Mucosa of descending colon (tissue), 3 donors: ENCODE results near the gene ZFPM1. TPM values are rescaled to one million over a fixed set of nuclear protein-coding genes. Genes with fewer than 3 reads are reported as not detected.

Experiments used
- ATAC-seq: fragments of 200-7000 bp; cut with Tn5 transposase; one replicate; pipeline ENCODE4 v1.9.1; 2020; ENCODE audit warnings: mild to moderate bottlenecking, moderate library complexity
- DNase-seq, 3 donors: peaks; one replicate each; pipeline ENCODE4 v3.0.0-alpha.2; 2020
- H3K36me3 ChIP-seq: fragments of 200-600 bp; one replicate; pipeline ENCODE4 v1.8.0; 2021; ENCODE audit warnings: low read depth, mild to moderate bottlenecking
- H3K4me1 ChIP-seq: fragments of 200-600 bp; one replicate; pipeline ENCODE4 v1.8.0; 2021; ENCODE audit warnings: low read depth, mild to moderate bottlenecking
- H3K4me3 ChIP-seq: fragments of 200-600 bp; one replicate; pipeline ENCODE4 v1.8.0; 2021; ENCODE audit warnings: mild to moderate bottlenecking
- H3K9me3 ChIP-seq: fragments of 200-600 bp; one replicate; pipeline ENCODE4 v1.8.0; 2021; ENCODE audit warnings: mild to moderate bottlenecking
- intact Hi-C, 2 donors: fragments of 100-400 bp; cut with DNase I in 1 of 2; cut with micrococcal nuclease in 1 of 2; formaldehyde crosslinking; loops; one replicate each; pipeline versions ENCODE4 v1.11.0 to v1.11.1; 2022; cut with DNase I, micrococcal nuclease
- total RNA-seq, 3 donors: library from RNA; stranded (reverse); fragmentation: NEBNext Ultra II Directional in 2 of 3; extraction: Animal tissue kit (Norgen Biotek cat#: 25700) in 2 of 3; gene quantifications; one replicate each; pipeline versions ENCODE4 v1.2.1 to v1.2.4, GENCODE V29; 2021 to 2023
- TF ChIP-seq, protein P1 (sequence below): fragments of 200-600 bp; IDR thresholded peaks from one replicate; pipeline ENCODE4 v1.8.0; 2022; ENCODE audit warnings: antibody characterized with exemption, mild to moderate bottlenecking
- donor health status: DM: no; HTN: no; CAD: no; lungs with moderate emphysema.
- donor health status: DM: no; HTN: no; CAD: no.
- donor health status: DM: no; HTN: yes; CAD: no.

The ZFPM1 gene
- total RNA-seq, 3 donors from 2014 or later, result 5.2 to 10.3 (median 7.2) TPM

DNA sequence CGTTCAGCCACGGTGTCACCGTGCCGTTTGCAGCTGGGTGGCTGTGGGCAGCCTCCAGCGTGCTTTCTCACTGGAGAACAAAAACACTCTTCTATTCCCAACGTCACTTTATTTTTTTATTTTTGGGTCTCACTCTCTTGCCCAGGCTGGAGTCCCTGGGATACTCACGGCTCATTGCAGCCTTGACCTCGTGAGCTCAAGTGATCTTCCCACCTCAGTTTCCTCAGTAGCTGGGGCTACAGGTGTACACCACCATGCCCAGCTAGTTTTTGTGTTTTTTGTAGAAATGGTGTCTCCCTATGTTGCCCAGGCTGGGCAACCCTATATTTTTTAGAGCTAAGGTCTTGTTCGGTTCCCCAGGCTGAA is 82.8 kb downstream of the ZFPM1 start:
- no peaks in the 10 kb centered on the region for H3K36me3 ChIP-seq
- DNase-seq, result no peak
- TF ChIP-seq, protein P1, sequence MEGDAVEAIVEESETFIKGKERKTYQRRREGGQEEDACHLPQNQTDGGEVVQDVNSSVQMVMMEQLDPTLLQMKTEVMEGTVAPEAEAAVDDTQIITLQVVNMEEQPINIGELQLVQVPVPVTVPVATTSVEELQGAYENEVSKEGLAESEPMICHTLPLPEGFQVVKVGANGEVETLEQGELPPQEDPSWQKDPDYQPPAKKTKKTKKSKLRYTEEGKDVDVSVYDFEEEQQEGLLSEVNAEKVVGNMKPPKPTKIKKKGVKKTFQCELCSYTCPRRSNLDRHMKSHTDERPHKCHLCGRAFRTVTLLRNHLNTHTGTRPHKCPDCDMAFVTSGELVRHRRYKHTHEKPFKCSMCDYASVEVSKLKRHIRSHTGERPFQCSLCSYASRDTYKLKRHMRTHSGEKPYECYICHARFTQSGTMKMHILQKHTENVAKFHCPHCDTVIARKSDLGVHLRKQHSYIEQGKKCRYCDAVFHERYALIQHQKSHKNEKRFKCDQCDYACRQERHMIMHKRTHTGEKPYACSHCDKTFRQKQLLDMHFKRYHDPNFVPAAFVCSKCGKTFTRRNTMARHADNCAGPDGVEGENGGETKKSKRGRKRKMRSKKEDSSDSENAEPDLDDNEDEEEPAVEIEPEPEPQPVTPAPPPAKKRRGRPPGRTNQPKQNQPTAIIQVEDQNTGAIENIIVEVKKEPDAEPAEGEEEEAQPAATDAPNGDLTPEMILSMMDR, result no peak
- intact Hi-C loops, result no loop called here
- no peaks in the 10 kb centered on the region for H3K9me3 ChIP-seq
- H3K4me1 ChIP-seq, result peaks cover 9% of the 10 kb centered on the region
- ATAC-seq, result no peak
- H3K4me3 ChIP-seq, result no peak overlapping the region

DNA sequence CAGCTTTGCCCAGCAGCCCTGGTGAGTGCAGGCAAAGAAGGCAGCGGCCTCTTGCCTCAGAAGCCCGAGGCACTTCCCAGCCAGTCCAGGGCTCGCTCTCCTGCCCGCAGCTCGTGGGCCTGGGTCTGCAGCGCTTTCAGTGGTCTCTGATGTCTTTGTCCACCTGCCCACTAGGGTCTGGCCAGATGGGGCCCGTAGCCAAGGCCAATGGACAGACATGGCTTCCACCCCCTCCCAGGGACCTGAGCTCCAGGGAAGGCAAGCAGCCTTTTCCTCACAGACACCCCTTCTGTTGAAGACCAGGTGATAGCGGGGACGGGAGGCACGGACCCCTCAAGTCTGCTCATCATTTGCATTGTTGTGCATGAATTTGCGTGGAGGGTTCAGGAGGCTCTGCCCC is 83.4 kb downstream of the ZFPM1 start:
- H3K36me3 ChIP-seq, result no peaks in the 10 kb centered on the region
- intact Hi-C loops, result no loop called here
- no peak overlapping the region for H3K4me3 ChIP-seq
- peaks cover 9% of the 10 kb centered on the region for H3K4me1 ChIP-seq
- TF ChIP-seq, protein P1, result no peak
- DNase-seq, result no peak
- no peaks in the 10 kb centered on the region for H3K9me3 ChIP-seq
- no peak for ATAC-seq

DNA sequence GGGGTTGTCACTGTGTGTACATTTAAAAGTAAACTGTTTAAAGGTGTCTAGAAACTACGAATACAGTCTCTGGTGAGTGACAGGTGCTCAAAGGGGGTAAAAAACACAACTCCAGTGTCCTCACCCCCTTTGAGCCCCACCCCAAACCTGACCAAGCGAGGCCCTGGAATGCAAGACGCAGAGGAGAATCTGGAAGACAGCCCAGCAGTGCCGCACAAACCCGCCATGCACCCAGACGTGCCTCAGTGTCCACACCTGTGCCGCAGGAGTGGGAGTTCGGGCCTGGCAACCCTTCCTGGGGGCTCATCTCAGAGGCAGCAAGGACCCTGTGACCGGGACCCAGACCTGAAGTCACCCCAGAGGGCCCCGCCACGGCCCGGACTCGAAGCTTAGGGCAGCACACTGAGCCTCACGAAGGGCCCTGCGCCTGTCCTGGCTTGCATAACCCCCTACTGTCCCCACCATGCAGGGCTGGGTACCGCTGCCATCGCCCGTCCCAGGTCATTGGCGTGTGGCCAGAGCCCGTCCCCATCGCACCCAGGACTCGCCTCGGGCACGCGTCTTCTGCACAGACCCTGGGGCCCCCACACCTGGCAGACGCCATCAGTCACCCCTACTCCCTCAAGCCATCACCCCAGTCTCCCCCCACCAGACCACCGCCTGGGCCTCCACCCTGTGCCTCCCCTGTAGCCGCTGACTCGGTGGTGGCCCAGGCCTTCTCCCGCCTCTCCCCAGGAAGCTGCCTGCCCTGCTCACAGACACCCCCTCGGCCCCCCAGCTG is 84.1 kb downstream of the ZFPM1 start:
- ATAC-seq (no peak), DNase-seq (no peak)
- intact Hi-C loops, result no loop called here
- Histone ChIP-seq H3K4me1 (peaks cover 9% of the 10 kb centered on the region), H3K9me3 (peaks cover under 1% of the 10 kb centered on the region), H3K4me3 (no peak overlapping the region), H3K36me3 (no peaks in the 10 kb centered on the region)
- TF ChIP-seq, protein P1, result no peak

DNA sequence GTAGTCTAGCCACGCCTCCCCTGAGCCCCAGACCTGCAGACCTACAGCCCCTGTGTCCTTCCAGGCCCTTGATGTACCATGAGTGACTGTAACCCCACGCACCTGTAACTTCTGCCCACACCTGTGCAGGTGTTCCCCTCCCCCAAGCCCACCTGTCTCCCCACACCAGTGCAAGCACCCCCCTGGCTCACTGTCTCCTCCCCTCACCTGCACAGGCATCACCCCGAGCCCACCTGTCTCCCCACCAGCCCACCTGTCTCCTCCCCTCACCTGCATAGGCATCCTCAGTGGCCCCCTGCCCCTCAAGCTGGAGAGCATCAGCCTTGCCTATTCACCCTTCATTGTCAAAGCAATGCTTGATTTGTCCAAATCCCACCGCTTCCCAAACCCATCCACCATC is 84.8 kb downstream of the ZFPM1 start:
- peaks cover 7% of the 10 kb centered on the region for H3K9me3 ChIP-seq
- no peaks in the 10 kb centered on the region for H3K36me3 ChIP-seq
- TF ChIP-seq, protein P1, result no peak
- no peak overlapping the region for H3K4me3 ChIP-seq
- ATAC-seq (no peak), DNase-seq (no peak)
- intact Hi-C loops, result no loop called here
- peaks cover 9% of the 10 kb centered on the region for H3K4me1 ChIP-seq

DNA sequence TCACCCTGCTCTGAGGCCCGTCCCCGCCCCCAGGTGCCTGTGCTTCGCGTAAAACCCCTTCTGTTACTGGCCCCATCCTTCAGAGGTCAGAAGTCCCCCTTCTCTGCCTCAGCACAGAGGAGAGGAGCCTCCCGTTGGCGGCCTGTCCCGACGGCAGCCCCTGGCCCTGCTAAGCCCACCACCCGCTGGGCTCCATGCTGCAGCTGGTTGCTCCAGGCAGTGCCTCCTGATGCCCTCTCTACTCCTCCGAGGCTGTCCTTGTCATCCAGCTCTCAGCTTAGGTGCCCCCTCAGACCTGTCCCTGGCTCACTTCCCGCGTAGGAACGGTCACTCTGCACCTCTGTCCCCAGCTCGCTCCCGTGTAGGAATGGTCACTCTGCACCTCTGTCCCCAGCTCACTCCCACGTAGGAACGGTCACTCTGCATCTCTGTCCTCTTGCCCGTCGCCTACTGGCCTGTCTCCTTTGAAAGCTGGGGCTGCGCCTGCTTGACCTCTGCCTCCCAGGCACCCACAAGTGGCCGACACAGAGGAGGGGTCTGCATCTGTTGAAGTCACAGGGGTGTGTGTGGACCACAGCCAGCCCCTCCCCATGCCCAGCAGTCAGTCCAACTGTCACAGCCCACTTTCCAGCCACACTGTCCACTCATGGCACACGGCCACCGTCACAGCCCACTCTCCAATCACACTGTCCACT is 85.4 kb downstream of the ZFPM1 start:
- H3K36me3 ChIP-seq, result no peaks in the 10 kb centered on the region
- H3K4me1 ChIP-seq, result peaks cover 9% of the 10 kb centered on the region
- intact Hi-C loops, result no loop called here
- peaks cover 14% of the 10 kb centered on the region for H3K9me3 ChIP-seq
- H3K4me3 ChIP-seq, result no peak overlapping the region
- DNase-seq (no peak), ATAC-seq (no peak)
- TF ChIP-seq, protein P1, result no peak
